ENCODE results near the gene NLRP5. TPM values are rescaled to one million over a fixed set of nuclear protein-coding genes. Genes with fewer than 3 reads are reported as not detected.

The NLRP5 gene
- total and polyA plus RNA-seq, 2 donors (not counting 1 experiment from before 2014, with no cell fraction given): not detected

DNA sequence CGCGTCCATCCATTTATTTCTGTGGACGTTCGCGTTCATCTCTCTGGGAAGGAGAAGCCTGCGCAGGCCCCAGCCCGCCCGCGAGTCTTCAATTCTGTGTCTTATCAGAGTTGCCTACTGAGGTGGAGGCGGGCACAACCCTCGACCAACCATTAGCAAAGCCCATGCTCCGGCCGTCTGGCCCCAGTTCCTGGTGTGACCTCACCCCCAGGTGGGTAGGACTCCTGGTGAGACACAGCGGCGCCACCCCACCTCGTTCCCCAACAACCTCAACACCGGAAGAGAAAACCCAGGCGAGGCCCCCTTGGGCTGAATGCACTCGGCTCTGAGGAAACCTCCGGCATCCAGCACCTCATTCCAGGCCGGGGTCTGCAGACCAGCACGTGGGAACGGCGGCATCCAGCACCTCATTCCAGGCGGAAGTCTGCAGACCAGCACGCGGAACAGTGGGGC is 119.8 kb downstream of the NLRP5 start:
- H3K9me3 ChIP-seq (ENCODE audit: control insufficient read depth, insufficient read depth, low read depth, low read length): no peaks in the 10 kb centered on the region
- H4K20me1 ChIP-seq (ENCODE audit: control insufficient read depth, extremely low read depth, insufficient read depth, low read length): no peaks in the 10 kb centered on the region
- no peak overlapping the region for H3K27ac ChIP-seq (ENCODE audit: insufficient read depth, low read length)
- H2AFZ ChIP-seq (ENCODE audit: low read length): no peak overlapping the region
- TF ChIP-seq EZH2 (IDR thresholded peaks at IDR 0.05; ENCODE audit: low read length, missing control alignments): no peak
- TF ChIP-seq, protein P1, sequence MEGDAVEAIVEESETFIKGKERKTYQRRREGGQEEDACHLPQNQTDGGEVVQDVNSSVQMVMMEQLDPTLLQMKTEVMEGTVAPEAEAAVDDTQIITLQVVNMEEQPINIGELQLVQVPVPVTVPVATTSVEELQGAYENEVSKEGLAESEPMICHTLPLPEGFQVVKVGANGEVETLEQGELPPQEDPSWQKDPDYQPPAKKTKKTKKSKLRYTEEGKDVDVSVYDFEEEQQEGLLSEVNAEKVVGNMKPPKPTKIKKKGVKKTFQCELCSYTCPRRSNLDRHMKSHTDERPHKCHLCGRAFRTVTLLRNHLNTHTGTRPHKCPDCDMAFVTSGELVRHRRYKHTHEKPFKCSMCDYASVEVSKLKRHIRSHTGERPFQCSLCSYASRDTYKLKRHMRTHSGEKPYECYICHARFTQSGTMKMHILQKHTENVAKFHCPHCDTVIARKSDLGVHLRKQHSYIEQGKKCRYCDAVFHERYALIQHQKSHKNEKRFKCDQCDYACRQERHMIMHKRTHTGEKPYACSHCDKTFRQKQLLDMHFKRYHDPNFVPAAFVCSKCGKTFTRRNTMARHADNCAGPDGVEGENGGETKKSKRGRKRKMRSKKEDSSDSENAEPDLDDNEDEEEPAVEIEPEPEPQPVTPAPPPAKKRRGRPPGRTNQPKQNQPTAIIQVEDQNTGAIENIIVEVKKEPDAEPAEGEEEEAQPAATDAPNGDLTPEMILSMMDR (conservative IDR thresholded peaks at IDR 0.05 in 1 of 2, IDR thresholded peaks at IDR 0.05 in 1 of 2; ENCODE audit: low read depth in 1 of 2, low read length in 2 of 2): no peak
- no peak overlapping the region for H3K4me2 ChIP-seq (ENCODE audit: extremely low read depth, insufficient read depth, low read length)
- no peak for DNase-seq (ENCODE audit: low read depth in 2 of 2)
- H3K4me3 ChIP-seq (replicated peaks in 1 of 4; ENCODE audit: control extremely low read depth in 1 of 4, insufficient read depth in 1 of 4, low read depth in 3 of 4, low read length in 4 of 4): no peak overlapping the region
- H3K36me3 ChIP-seq (ENCODE audit: control insufficient read depth, insufficient read depth, low read length): peaks cover 4% of the 10 kb centered on the region
- peaks cover 77% of the 10 kb centered on the region for H3K79me2 ChIP-seq (ENCODE audit: control insufficient read depth, insufficient read depth, low read length)
- H3K4me1 ChIP-seq (ENCODE audit: control insufficient read depth, extremely low read depth, insufficient read depth, low read length): peaks cover 19% of the 10 kb centered on the region
- no peaks in the 10 kb centered on the region for H3K27me3 ChIP-seq (ENCODE audit: control insufficient read depth, insufficient read depth, low read length)
- no peak overlapping the region for H3K9ac ChIP-seq (ENCODE audit: insufficient read depth, low read length)

DNA sequence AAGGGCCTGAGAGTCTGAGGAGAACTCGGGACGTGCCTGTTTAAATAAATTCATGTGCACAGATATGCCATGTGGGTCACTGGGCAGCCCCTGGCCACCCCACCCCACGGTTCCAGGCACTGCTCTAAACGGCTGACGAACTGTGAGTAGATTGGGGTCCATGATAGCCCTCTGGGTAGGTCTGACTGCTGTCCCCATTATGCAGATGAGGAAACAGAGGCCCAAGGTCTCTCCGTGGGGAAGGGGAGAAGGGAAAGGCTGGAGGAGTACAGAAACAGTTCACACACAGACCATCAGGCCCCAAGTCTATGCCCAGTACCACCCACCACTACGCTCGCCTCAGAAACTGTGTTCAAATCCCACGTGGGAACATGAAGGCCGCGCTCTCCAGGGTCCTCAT is 120.4 kb downstream of the NLRP5 start:
- Histone ChIP-seq H3K9me3 (ENCODE audit: control insufficient read depth, insufficient read depth, low read depth, low read length) (no peaks in the 10 kb centered on the region), H3K27ac (ENCODE audit: insufficient read depth, low read length) (no peak overlapping the region), H3K4me3 (replicated peaks in 1 of 4; ENCODE audit: control extremely low read depth in 1 of 4, insufficient read depth in 1 of 4, low read depth in 3 of 4, low read length in 4 of 4) (no peak overlapping the region), H3K79me2 (ENCODE audit: control insufficient read depth, insufficient read depth, low read length) (peaks cover 82% of the 10 kb centered on the region), H4K20me1 (ENCODE audit: control insufficient read depth, extremely low read depth, insufficient read depth, low read length) (no peaks in the 10 kb centered on the region), H2AFZ (ENCODE audit: low read length) (no peak overlapping the region), H3K4me1 (ENCODE audit: control insufficient read depth, extremely low read depth, insufficient read depth, low read length) (peaks cover 24% of the 10 kb centered on the region), H3K27me3 (ENCODE audit: control insufficient read depth, insufficient read depth, low read length) (no peaks in the 10 kb centered on the region), H3K4me2 (ENCODE audit: extremely low read depth, insufficient read depth, low read length) (no peak overlapping the region), H3K9ac (ENCODE audit: insufficient read depth, low read length) (no peak overlapping the region), H3K36me3 (ENCODE audit: control insufficient read depth, insufficient read depth, low read length) (peaks cover 4% of the 10 kb centered on the region)
- DNase-seq (ENCODE audit: low read depth in 2 of 2): no peak
- TF ChIP-seq, protein P1 (conservative IDR thresholded peaks at IDR 0.05 in 1 of 2, IDR thresholded peaks at IDR 0.05 in 1 of 2; ENCODE audit: low read depth in 1 of 2, low read length in 2 of 2): no peak
- TF ChIP-seq EZH2 (IDR thresholded peaks at IDR 0.05; ENCODE audit: low read length, missing control alignments): no peak

DNA sequence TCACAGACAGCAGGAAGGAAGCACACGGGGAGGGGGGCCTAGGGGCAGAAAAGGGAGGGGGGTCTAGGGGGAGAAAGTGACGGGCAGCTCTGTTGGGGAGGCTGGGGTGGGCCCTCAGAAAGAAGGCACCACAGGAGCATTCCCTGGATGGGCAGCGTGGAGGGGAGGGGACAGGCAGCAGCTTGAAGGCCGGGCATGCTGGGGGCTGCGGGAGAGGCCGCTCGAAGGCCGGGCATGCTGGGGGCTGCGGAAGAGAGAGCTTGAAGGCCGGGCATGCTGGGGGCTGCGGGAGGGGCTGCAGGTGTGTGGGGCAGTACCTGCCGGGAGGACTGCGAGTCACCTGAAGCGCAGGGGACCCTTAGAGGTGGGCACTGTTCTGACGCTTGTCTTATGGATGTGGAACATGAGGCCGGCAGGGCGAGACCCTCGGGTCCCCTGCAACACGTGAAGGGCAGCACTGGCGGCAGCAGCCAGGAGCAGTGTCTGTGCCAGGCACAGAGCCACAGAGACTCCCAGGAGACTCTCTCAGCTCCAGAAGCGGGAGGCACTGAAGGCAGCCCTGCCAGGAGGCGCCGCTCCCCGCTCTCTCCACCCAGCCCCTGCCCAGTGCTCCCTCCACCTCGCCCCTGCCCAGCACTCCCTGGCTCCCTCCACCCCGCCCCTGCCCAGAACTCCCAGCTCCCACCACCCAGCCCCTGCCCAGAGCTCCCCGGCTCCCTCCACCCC is 121.2 kb downstream of the NLRP5 start:
- Histone ChIP-seq H3K27me3 (ENCODE audit: control insufficient read depth, insufficient read depth, low read length) (no peaks in the 10 kb centered on the region), H2AFZ (ENCODE audit: low read length) (no peak overlapping the region), H3K4me2 (ENCODE audit: extremely low read depth, insufficient read depth, low read length) (no peak overlapping the region), H4K20me1 (ENCODE audit: control insufficient read depth, extremely low read depth, insufficient read depth, low read length) (no peaks in the 10 kb centered on the region), H3K36me3 (ENCODE audit: control insufficient read depth, insufficient read depth, low read length) (peaks cover 4% of the 10 kb centered on the region), H3K4me1 (ENCODE audit: control insufficient read depth, extremely low read depth, insufficient read depth, low read length) (peaks cover 25% of the 10 kb centered on the region), H3K9ac (ENCODE audit: insufficient read depth, low read length) (no peak overlapping the region), H3K4me3 (replicated peaks in 1 of 4; ENCODE audit: control extremely low read depth in 1 of 4, insufficient read depth in 1 of 4, low read depth in 3 of 4, low read length in 4 of 4) (no peak overlapping the region), H3K27ac (ENCODE audit: insufficient read depth, low read length) (no peak overlapping the region), H3K9me3 (ENCODE audit: control insufficient read depth, insufficient read depth, low read depth, low read length) (no peaks in the 10 kb centered on the region), H3K79me2 (ENCODE audit: control insufficient read depth, insufficient read depth, low read length) (peaks cover 85% of the 10 kb centered on the region)
- TF ChIP-seq, protein P1 (conservative IDR thresholded peaks at IDR 0.05 in 1 of 2, IDR thresholded peaks at IDR 0.05 in 1 of 2; ENCODE audit: low read depth in 1 of 2, low read length in 2 of 2): no peak
- no peak for TF ChIP-seq EZH2 (IDR thresholded peaks at IDR 0.05; ENCODE audit: low read length, missing control alignments)
- no peak for DNase-seq (ENCODE audit: low read depth in 2 of 2)

Measured in fibroblast of lung (primary cell).